ENCODE measurements around the gene CD68.

- TF ChIP-seq CTCF (IDR thresholded peaks at IDR 0.05), result no peak
- no peak for TF ChIP-seq POLR2A (IDR thresholded peaks at IDR 0.05)
Observed at GRCh38 chr17:7544911-7545310, 34.5 kb upstream of the CD68 start.
